NCI-H1694 (cell line): ENCODE measurements around the gene FLNB.

Experiments used
- DNase-seq: peaks from one replicate; lab custom pipeline; 2025; lab: John Stamatoyannopoulos, UW

The FLNB gene

DNA sequence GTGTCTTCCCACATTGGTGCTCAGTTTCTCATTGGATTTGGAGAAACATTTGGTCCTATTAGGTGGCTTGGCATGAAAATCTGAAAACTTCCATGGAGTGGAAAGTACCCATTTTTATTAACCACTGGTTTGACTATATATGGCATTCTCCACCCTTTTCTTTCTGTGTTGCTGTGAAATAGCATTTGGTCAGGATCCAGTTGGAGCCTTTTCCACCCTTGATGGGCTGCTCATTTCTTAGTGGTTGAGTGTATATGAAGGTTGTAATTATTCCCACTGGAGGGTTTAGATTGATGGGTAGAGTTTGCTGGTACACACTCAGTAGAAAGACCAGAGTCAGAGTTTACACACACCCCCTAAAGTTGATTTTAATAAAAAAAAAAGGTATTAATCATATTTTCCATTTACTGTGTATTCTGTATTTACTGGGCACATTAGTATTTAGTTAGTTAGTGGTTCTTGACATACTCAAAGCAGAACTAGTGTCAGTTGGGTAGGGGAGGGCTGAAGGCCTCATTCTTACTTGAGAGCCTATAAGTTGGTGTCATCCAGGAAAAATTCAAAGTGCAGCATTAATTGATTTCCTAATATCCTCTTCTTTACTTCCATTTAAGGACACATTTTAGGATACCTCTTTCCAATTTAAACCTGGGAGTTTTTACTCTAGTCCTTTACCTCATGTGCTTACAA is 69.5 kb downstream of the FLNB start:
- no peak for DNase-seq

DNA sequence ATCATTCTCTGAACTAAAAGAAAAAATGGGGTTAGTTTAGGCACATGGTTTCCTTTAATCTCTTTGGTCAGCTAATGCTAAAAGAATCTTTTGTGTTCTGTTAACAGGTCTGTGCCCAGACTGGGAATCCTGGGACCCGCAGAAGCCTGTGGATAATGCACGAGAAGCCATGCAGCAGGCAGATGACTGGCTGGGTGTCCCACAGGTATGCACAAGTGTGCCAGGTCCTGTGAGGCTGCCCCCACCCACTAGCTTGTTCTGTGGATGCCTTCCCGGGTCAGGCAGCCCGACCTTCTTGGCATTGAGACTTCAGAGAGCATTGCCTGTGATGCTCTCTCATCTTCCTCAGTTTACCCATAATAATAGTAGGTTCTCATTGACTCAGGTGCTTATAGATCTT is 70.4 kb downstream of the FLNB start:
- DNase-seq, result no peak

DNA sequence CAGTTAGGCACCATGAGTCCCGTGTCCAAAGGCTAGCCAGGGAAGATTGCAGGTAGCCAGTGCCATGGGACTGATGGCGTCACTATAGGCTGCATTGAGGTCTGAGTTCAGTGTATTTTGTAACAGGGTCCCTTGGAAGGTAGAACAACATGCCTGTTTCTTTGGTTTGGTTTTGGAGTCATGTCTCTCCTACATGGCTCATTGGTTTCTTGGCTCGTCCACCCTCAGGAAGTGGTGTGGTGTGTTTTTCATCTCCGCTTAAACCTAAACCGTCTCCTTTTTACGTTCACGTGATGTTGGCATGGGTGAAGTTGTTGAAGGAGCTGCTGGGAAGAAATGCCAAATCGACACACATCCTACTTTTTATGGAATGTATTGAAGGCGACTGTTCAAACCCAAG is 71.6 kb downstream of the FLNB start:
- DNase-seq, result no peak

DNA sequence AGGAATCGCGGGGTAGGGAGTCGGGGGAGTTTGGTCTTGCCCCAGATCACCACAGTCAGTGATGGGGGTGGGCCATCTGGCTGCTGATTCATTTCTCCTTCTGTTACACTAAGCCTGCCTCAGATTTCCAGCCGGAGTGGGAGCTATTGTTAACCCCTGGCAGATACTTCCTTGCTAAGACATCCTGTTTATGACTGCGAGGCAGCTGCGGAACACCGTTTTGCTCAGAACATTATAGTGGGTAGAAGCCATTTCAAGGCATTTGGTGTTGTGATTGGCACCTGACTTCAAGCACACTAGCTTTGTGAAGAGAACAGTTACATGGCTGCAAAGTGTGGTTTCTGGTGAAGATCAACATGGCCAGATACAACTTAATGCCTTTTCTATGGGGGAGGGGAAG is 73.8 kb downstream of the FLNB start:
- no peak for DNase-seq

DNA sequence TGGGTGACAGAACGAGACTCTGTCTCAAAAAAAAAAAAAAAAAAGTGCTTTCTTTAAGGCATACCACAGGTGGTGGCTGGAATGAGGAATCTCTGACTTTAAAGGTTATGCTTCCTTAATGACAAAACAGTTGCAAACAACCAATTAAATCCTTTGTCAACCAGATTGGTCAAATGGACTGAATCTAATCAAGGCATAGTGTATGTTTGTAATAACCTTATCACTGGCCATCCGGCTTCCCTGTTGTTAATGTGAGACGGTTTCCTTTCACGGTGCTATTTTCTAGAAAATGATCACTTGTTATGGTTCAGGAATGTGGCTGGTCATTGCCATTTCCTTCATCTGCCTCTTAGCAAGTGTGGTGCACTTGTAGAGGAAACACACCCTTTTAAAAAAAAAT is 75.9 kb downstream of the FLNB start:
- no peak for DNase-seq

DNA sequence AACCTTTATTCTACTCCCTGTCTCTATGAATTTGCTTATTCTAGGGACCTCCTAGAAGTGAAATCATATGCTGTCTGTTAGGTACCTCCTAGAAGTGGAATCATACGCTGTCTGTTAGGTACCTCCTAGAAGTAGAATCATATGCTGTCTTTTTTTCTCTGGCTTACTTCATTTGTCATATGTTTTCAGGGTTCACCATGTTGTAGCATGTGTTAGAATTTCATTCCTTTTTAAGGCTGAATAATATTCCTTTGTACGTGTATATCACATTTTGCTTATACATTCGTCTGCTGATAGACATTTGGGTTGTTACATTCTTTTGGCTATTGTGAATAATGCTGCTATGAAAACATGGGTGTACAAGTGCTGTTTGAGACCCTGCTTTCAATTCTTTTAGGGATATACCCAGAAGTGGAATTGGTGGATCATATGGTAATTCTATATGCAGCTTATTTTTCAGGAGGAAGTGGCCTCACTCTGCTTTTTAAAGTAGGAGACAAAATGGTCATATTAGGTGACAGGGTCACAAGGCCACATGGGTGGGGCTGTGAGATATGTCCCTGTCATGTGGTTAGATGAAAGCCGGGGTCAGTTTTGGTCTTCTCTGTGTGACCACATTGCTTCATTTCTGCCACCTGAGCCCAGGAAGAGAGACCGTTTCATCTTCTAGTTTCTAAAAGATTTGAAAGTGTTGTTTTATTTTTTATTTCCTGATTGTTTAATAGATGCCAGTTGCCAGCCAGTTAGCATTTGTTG is 76.7 kb downstream of the FLNB start:
- DNase-seq, result no peak

DNA sequence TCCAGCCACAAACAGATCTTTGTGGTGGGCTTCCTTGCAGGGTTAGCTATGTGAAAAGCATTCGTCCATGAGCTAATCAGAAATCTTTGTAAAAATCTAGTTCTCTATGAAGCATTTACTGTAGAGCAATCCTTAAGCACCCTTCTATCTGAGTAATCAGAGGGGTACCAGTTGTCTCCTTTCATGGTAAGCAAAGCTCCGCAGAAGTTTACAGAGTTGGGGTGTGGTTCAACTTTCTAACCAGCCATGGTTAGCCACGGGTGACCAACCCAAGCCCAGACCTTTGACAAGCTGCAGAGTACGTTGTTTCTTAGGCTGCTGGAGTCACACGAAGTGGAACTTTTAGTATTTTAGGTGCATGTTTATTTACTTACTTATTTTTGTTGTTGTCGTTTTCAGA is 77.4 kb downstream of the FLNB start:
- no peak for DNase-seq

DNA sequence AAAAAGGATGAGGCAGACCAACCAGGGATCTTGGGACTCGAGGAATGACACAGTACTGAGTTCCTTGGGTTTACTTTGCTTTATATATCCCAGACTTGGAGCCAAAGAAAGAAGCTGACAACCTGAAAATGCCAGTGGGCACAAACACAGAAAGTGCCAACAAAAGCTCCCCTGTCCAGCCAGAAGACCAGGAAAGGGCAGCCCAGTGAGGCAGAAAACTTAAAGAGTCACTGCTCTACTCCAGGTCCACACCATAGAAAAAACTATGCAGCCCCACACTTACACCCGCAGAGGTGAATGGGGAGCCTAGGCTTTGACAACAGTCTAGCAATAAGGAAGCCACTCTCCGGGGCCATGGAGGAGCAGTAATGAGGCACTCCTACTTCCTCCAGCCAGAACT is 80.3 kb downstream of the FLNB start:
- no peak for DNase-seq

DNA sequence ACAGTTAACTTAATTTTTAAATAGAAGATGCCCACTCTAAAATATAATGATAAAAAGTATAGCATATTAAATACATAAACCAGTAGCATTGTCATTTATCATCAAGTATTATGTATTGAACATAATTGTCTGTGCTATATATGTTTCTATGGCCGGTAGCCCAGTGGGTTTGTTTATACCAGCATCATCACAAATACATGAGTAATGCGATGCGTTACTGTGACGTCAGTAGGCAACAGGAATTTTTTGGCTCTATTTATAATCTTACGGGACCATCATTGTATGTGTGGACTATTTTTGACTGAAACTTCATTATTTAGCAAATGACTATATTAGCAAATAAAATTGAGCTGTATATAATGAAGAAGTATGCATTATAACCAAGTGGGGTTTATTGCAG is 82.1 kb downstream of the FLNB start:
- no peak for DNase-seq

DNA sequence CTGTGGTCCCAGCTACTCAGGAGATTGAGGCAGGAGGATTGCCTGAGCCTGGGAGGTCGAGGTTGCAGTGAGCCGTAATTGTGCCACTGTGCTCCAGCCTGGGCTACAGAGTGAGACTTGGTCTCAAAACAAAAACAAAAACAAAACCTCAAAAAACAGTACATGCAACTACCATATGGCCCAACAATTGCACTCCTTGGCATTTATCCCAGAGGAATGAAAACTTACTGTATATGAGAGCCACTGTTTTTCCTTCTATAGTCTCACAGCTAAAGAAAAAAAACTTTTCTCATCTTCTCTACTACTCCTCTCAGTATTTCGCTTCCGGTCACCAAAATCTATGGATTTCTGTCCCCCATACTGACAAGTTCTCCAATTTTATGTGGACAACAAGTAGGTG is 84.3 kb downstream of the FLNB start:
- DNase-seq, result no peak

DNA sequence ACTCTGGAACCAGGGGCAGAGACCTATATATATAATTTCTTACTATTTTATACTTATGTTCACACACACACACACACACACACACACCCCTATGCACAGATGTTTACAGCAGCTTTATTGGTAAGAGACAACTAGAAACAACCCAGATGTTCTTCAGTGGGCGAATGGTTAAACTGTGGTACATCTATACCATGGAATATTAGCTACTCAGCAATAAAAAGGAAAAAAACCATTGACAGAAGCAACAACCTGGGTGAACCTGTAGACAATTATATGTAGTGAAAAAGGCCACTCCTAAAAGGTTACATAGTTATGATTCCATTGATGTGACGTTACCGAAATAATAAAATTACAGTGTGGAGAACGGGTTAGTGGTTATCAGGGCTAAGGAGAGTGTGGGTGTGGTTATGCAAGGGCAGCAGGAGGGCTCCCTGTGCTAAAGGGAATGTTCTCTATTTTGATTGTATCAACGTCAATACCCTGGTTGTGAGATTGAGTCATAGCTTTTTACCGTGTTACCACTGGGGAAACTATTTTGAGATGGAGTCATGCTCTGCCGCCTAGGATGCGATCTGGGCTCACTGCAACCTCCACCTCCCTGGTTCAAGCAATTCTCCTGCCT is 85.5 kb downstream of the FLNB start:
- no peak for DNase-seq

DNA sequence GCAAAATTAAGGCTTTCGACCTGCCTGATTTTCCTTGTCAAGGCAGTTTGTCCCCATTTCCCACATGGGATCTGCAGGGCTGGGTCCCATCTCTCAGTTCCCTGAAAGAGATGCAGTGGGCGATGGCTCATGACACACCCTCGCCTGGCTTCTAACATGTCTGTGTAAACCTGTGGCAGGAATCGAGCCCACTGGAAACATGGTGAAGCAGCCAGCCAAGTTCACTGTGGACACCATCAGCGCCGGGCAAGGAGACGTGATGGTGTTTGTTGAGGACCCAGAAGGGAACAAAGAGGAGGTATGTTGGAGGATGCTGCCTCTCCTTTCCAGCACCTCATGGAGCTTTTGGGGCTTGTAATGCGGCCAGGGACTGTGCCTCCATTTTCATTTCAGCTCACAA is 86.4 kb downstream of the FLNB start:
- DNase-seq, result no peak

DNA sequence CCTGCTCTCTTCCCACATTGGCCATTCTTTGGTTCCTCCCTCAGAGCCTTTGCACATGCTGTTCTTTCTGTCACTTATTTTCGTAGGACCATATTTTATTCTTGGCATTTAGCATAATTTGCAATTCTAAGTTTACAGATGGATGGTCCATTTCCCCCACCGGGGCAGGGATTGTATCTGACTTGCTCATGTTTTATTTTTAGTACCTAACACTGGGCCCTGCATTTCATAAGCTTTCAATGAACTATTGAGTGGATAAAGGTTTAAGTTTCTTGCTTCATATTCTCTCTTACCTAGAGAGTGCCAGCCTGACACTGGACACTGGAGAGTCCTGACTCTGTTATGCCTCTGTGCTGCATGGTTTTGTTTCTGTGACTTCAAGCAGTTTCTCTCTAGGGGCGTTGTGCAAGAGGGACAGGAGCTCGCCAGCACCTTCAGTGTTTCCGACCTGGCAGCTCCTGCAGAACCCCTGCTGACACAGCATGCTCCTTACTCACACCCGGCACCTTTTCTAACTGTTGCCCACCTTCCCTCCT is 87.4 kb downstream of the FLNB start:
- DNase-seq, result no peak

DNA sequence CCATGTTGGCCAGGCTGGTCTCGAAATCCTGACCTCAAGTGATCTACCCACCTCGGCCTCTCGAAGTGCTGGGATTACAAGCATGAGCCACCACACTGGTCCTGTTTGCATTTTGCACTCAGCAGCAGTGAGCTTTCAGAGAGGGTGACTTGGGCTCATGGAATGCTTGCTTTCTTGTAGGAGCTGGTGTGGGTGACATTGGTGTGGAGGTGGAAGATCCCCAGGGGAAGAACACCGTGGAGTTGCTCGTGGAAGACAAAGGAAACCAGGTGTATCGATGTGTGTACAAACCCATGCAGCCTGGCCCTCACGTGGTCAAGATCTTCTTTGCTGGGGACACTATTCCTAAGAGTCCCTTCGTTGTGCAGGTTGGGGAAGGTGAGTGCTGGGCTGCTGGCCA is 90.3 kb downstream of the FLNB start:
- no peak for DNase-seq

DNA sequence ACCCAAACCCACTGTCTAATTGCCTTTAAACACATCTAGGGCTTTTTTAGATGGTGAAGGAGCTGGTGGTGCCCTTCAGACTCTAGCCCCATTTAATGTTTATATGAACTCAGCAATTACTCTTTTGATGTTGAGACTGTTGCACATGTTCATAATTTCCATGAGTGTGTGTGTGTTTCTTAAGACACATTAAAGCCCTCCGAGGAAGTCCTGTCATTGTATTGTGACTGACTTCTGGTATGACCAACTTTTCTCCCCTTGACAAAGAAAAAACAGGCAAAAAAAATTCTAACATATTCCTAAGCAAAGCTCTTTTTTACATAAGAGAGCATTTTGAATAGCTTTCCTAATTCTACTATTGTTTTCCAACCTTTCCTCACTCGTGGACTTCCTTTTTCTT is 91.6 kb downstream of the FLNB start:
- DNase-seq, result no peak

DNA sequence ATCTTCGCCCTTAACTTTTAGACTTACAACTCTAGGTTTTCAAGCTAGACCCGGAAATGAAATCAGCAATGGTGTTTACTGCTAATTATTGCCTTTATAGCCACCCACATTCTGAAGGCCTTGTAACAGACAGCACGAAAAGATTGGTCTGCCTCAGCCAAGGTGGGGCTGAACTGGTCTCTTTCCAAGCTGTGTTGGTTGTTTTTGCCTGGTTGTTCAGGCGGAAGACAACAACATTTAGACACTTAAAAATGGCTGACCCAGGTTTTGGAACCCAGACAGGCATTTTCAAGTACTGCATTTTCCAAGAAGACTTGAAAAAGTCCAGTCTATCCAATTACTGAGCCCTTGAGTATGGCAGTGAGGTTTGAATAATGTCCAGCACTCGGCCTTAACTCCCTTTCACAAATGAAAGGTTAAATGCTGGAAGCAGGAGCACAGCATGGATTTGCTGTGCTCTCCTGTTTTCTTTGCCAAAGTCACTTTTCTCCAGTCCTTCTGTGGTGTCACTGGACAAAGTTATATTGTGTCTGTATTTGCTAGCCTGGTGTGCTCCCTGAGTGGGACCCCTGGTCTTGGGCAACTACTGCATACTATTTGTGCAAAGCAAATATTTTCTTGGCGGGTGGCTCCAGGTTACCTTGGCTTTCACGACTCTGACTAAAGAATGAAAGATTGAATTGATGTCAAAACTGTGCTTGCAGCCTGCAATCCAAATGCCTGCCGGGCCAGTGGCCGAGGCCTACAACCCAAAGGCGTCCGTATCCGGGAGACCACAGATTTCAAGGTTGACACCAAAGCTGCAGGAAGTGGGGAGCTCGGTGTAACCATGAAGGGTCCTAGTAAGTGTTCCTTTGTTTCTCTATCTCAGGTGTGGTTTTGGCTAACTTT is 93.5 kb downstream of the FLNB start:
- DNase-seq, result no peak

DNA sequence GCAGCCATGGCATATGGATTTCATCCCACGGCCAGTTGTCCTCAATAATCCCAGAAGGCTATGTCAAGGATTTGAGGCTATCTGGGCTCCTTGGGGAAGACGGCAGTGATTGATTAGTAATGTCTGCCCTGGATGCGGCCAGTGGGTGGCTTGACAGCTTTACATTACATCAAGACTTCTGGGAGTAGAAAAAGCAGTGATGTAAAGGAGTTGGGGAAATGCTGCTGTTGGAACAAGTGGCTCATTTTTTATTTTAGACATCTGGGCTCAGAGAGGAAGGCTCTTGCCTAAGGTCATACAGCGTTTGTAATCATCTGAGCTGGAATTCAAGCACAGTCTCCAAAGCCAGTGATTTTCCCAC is 94.1 kb downstream of the FLNB start:
- no peak for DNase-seq

DNA sequence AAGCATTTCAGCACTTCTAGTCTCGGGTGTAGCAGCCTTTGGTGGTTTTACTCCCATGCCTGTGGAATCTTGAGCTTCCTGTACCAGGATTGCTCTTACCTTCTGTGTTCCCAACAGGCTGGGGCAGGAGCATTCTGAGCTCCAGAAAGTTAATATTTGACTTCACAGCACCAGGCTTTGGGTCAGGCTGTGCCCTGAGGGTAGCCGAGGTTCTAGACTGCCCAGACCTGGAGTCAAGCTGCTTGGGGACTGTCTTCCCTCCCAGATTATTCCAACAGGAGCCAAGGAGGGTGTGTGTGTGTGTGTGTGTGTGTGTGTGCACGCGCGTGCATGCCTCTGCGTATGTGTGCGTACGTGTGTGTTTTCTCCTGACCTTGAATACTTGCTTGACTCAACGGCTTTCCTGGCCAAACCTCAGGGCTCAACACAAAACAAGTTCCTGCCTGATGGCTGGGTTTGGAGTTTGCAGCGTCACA is 94.8 kb downstream of the FLNB start:
- no peak for DNase-seq

DNA sequence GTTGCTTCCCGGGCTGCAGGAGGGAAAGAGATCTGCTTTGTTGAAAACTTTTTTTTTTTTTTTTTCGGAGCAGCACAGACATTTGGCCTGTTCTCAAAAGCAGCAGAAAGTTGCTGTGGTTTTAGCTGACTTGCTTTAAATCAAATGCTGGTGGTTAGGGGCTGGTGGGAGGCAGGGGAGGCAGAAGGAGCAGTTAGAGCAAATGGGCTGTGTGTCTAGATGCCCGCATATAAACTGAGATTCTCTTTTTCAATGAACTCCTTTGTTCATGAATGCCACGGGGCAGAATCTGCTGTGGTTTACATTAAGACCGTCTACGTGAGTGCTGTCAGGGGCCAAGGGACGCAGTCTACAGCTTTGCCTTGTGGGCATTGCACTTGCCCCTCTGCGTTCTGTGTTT is 95.9 kb downstream of the FLNB start:
- no peak for DNase-seq

DNA sequence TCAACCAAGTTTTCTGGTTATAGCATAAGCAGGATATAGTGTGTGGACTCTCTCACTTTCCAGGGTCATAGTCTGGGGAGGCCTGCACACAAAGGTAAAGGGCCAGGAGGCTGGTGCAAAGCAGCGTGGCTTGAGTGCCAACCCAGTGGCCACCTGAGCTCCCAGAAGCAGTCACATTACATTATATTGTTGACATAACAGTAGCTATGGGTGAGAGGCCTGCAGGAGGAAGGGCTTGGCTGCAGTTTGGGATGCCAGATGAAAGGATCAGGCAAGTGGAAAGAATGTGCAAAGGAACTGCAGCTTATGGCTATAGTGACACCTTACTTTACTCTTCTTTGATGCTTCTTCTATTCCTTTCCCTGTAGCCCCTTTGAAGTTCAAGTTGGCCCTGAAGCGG is 96.5 kb downstream of the FLNB start:
- DNase-seq, result no peak

DNA sequence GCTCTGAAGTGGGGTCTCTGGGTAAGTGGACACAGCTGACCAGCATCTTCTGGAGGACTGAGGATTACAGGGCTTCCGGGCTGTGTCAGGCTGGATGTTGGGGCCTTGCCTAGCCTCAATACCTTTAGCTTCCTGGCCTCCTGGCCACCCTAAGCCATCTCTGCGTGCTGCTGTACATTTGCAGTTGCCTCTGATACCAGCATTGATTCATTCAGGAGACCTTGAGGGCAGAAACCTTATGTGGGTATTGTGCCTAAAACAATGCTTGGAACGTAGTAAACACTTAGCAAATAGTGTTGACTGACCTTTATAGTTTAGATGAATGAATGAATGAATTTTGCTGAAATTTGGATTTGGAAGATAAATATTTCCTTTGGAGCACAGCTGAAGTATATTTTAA is 97.0 kb downstream of the FLNB start:
- DNase-seq, result no peak

DNA sequence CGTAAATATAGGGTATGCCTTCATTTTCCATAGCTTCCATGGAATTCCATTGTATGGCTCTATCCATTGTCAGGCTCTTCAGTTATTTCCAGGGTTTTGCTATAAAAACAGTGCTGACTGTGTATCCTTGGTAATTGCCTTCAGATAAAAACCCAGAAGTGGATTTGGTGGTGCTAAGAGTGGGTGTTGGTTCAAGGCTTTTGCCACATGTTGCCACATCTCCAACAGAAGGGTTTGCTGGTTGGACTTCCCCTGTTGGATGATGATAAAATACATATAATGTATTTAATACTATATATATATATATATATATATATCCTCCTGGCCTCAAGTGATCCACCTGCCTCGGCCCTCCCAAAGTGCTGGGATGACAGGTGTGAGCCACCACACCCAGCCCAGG is 97.8 kb downstream of the FLNB start:
- no peak for DNase-seq
